ENCODE results near the gene PROK2. TPM values are rescaled to one million over a fixed set of nuclear protein-coding genes. Genes with fewer than 3 reads are reported as not detected.

The PROK2 gene
- total RNA-seq, 3 donors from 2014 or later (not counting 1 experiment from before 2014, with no cell fraction given): 0.54 to 8.7 TPM; not detected in 1

- WGBS (ENCODE audit: insufficient coverage): 88% methylated on average over 1 of the region's 3 CpGs
- DNase-seq (no peak), ATAC-seq (no peak)
- peaks cover 4 to 12% of the 10 kb centered on the region in 2 donors for H3K9me3 Mint-ChIP-seq
- Histone ChIP-seq H3K36me3 (ENCODE audit: control insufficient read depth, insufficient read depth, low read length) (no peaks in the 10 kb centered on the region), H3K27ac (ENCODE audit: low read length) (no peak overlapping the region), H3K4me3 (ENCODE audit: low read length) (no peak overlapping the region), H3K27me3 (ENCODE audit: control insufficient read depth, insufficient read depth, low read length) (no peaks in the 10 kb centered on the region), H3K9me3 (ENCODE audit: control insufficient read depth, insufficient read depth, low read length) (no peaks in the 10 kb centered on the region), H3K4me1 (ENCODE audit: control insufficient read depth, insufficient read depth, low read length) (no peaks in the 10 kb centered on the region)
- no peak overlapping the region for H3K4me3 Mint-ChIP-seq
- intact Hi-C loops (cut with micrococcal nuclease): no loop called here
- no peaks in the 10 kb centered on the region for H3K4me1 Mint-ChIP-seq
- no peak for TF ChIP-seq CTCF (IDR thresholded peaks at IDR 0.05)
- H3K27ac Mint-ChIP-seq: no peak overlapping the region
- peaks cover 19 to 37% of the 10 kb centered on the region in 2 donors for H3K27me3 Mint-ChIP-seq (ENCODE audit: low read depth in 2 of 2)
- peaks cover 23% of the 10 kb centered on the region for H3K36me3 Mint-ChIP-seq
These were observed 40.2 kb downstream of the PROK2 start for GRCh38 chr3:71744738-71745137.

- Histone ChIP-seq H3K4me1 (ENCODE audit: control insufficient read depth, insufficient read depth, low read length) (no peaks in the 10 kb centered on the region), H3K4me3 (ENCODE audit: low read length) (no peak overlapping the region), H3K27me3 (ENCODE audit: control insufficient read depth, insufficient read depth, low read length) (no peaks in the 10 kb centered on the region), H3K9me3 (ENCODE audit: control insufficient read depth, insufficient read depth, low read length) (no peaks in the 10 kb centered on the region), H3K27ac (ENCODE audit: low read length) (no peak overlapping the region), H3K36me3 (ENCODE audit: control insufficient read depth, insufficient read depth, low read length) (no peaks in the 10 kb centered on the region)
- peaks cover 25% of the 10 kb centered on the region for H3K36me3 Mint-ChIP-seq
- DNase-seq (no peak), ATAC-seq (no peak)
- no peaks in the 10 kb centered on the region for H3K4me1 Mint-ChIP-seq
- peaks cover 4 to 12% of the 10 kb centered on the region in 2 donors for H3K9me3 Mint-ChIP-seq
- intact Hi-C loops (cut with micrococcal nuclease): no loop called here
- no CpG with 5 or more reads among the region's 1 CpG for WGBS (ENCODE audit: insufficient coverage)
- peaks cover 18 to 35% of the 10 kb centered on the region in 2 donors for H3K27me3 Mint-ChIP-seq (ENCODE audit: low read depth in 2 of 2)
- no peak overlapping the region for H3K4me3 Mint-ChIP-seq
- no peak overlapping the region for H3K27ac Mint-ChIP-seq
- TF ChIP-seq CTCF (IDR thresholded peaks at IDR 0.05): no peak
These were observed 42.3 kb downstream of the PROK2 start for GRCh38 chr3:71742621-71743020.

- peaks cover 3 to 5% of the 10 kb centered on the region in 2 donors for H3K4me1 Mint-ChIP-seq
- no peaks in the 10 kb centered on the region for H3K27me3 ChIP-seq (ENCODE audit: control insufficient read depth, insufficient read depth, low read length)
- intact Hi-C loops (cut with micrococcal nuclease): no loop called here
- peaks cover 9% of the 10 kb centered on the region for H3K36me3 Mint-ChIP-seq
- ATAC-seq (no peak), DNase-seq (no peak)
- no peak overlapping the region for H3K27ac Mint-ChIP-seq
- no CpG with 5 or more reads among the region's 1 CpG for WGBS (ENCODE audit: insufficient coverage)
- TF ChIP-seq CTCF (IDR thresholded peaks at IDR 0.05): no peak
- H3K4me3 ChIP-seq (ENCODE audit: low read length): no peak overlapping the region
- H3K4me1 ChIP-seq (ENCODE audit: control insufficient read depth, insufficient read depth, low read length): peaks cover 5% of the 10 kb centered on the region
- no peak overlapping the region for H3K27ac ChIP-seq (ENCODE audit: low read length)
- peaks cover 0 to 2% of the 10 kb centered on the region in 2 donors for H3K9me3 Mint-ChIP-seq
- no peaks in the 10 kb centered on the region for H3K9me3 ChIP-seq (ENCODE audit: control insufficient read depth, insufficient read depth, low read length)
- H3K36me3 ChIP-seq (ENCODE audit: control insufficient read depth, insufficient read depth, low read length): no peaks in the 10 kb centered on the region
- H3K27me3 Mint-ChIP-seq (ENCODE audit: low read depth in 2 of 2): peaks cover 17 to 31% of the 10 kb centered on the region in 2 donors
- no peak overlapping the region for H3K4me3 Mint-ChIP-seq
These were observed 50.1 kb downstream of the PROK2 start for GRCh38 chr3:71734881-71735280.

- Mint-ChIP-seq H3K9me3 (peaks cover 0 to 2% of the 10 kb centered on the region in 2 donors), H3K27ac (no peak overlapping the region), H3K4me1 (peaks cover 7 to 11% of the 10 kb centered on the region in 2 donors), H3K36me3 (peaks cover 9% of the 10 kb centered on the region), H3K4me3 (no peak overlapping the region), H3K27me3 (ENCODE audit: low read depth in 2 of 2) (peaks cover 12 to 24% of the 10 kb centered on the region in 2 donors)
- no peak for ATAC-seq
- Histone ChIP-seq H3K9me3 (ENCODE audit: control insufficient read depth, insufficient read depth, low read length) (no peaks in the 10 kb centered on the region), H3K4me3 (ENCODE audit: low read length) (no peak overlapping the region), H3K27ac (ENCODE audit: low read length) (no peak overlapping the region), H3K36me3 (ENCODE audit: control insufficient read depth, insufficient read depth, low read length) (no peaks in the 10 kb centered on the region), H3K4me1 (ENCODE audit: control insufficient read depth, insufficient read depth, low read length) (peaks cover 13% of the 10 kb centered on the region), H3K27me3 (ENCODE audit: control insufficient read depth, insufficient read depth, low read length) (no peaks in the 10 kb centered on the region)
- DNase-seq: no peak
- WGBS (ENCODE audit: insufficient coverage): 67% methylated on average over 1 of the region's 2 CpGs
- intact Hi-C loops (cut with micrococcal nuclease): no loop called here
- no peak for TF ChIP-seq CTCF (IDR thresholded peaks at IDR 0.05)
These were observed 51.6 kb downstream of the PROK2 start for GRCh38 chr3:71733319-71733718.
